Retinal pigment epithelial cell (primary cell): ENCODE results near the gene ATG101.

ENCODE experiments used
- DNase-seq: peaks from one replicate; pipeline ENCODE4 v3.0.0-alpha.2; 2010; ENCODE audit warnings: low read depth
- H3K4me3 ChIP-seq: 2 replicates; pipeline ENCODE4 v1.5.1; 2011; ENCODE audit warnings: mild to moderate bottlenecking, low read length, control low read depth, moderate library complexity
- TF ChIP-seq, protein P1 (sequence below): conservative IDR thresholded peaks from 2 replicates; pipeline ENCODE4 v1.5.1; 2011; ENCODE audit warnings: low read depth, low read length, control low read depth, inconsistent platforms

ATG101 gene

DNA sequence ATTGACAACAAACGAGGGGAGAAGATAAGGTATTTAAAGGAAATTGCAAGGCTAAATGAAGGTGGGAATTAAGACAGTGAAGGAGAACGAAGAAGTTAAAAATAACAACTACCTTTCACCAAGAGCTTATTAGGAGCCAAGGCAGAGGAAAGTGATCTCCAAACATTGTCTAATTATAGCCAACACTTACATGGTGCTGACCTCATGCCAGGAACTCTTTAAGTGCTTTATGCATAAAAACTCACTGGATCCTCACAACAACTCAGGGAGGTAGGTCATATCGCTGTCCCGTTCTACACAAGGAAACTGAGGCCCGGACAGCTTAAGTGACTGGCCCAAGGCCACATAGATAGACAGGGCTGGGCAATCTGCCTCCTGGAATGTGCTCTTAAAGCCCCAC is 43.5 kb upstream of the ATG101 start:
- H3K4me3 ChIP-seq = no peak overlapping the region
- TF ChIP-seq, protein P1, sequence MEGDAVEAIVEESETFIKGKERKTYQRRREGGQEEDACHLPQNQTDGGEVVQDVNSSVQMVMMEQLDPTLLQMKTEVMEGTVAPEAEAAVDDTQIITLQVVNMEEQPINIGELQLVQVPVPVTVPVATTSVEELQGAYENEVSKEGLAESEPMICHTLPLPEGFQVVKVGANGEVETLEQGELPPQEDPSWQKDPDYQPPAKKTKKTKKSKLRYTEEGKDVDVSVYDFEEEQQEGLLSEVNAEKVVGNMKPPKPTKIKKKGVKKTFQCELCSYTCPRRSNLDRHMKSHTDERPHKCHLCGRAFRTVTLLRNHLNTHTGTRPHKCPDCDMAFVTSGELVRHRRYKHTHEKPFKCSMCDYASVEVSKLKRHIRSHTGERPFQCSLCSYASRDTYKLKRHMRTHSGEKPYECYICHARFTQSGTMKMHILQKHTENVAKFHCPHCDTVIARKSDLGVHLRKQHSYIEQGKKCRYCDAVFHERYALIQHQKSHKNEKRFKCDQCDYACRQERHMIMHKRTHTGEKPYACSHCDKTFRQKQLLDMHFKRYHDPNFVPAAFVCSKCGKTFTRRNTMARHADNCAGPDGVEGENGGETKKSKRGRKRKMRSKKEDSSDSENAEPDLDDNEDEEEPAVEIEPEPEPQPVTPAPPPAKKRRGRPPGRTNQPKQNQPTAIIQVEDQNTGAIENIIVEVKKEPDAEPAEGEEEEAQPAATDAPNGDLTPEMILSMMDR = no peak
- DNase-seq = no peak

DNA sequence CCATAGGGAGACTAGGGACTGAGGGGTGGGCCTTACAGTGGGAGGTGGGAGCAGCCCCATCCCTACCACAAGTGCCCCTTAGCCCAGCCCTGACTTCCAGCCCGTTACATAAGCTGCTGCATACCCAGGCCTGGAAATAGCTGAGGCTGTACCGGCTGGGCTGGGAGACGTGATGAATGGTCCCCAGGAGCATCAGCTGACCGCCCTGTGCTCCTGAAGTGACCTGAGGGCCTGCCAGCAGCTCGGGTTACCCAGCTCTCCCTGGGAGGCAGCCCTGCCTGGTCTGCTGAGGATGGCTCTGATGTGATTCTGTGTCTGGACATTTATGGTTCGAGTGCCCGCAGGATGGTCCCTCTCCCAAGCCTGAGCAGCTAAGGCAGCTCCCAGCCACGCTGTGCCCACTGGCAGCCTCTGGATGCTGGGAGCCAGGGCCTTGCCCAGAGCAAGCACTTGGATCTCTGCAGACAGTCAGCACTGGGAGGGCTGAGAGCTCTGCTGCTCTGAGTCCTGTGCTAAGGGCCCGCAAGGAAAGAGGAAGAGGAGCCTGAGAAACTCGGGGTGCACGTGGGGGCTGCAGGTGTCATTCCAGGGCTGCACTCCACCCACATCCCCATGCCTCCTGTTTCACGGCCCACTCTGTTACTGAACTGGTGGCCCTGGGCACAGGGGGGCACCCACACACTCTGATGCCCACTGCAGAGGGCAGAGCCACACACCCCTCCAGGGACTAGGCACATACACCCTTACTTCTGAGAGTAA is 42.5 kb upstream of the ATG101 start:
- TF ChIP-seq, protein P1 = no peak
- no peak for DNase-seq
- no peak overlapping the region for H3K4me3 ChIP-seq

DNA sequence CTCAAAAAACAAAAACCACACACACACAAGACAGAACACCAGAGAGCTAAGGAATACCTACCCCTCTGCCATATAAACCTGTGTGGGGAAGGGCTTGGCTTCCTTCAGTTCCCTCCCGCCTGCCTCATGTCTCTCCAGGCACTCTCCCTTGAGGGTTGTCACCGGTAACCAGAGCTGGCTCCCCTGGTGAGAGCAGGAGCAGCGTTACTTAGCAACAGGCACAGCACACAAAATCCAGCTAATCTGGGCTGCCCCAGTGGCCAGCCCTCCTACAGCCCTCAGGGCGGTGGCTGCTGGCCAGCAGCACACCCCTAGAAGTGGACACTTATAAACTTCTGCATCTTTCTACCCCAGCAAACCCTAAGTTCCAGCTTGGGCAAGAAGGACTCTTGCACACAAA is 40.1 kb upstream of the ATG101 start:
- no peak overlapping the region for H3K4me3 ChIP-seq
- TF ChIP-seq, protein P1 = no peak
- DNase-seq = peak; percentile 63

DNA sequence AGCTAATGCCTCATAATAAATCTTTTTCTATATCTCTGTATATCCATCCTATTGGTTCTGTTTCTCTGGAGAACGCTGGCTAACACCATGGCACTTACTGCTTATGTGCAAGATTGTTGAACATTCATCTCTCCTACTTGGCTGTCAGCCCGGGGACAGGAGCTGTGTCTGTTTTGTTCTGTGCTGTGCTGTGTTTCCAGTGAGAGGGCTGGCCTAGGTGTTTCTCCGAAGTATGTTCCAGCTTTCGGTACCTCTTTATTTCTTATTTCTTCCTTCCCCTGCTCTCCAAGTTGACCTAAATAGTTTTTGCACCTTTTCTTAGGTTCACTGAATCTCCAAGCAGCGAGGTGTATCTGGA is 37.4 kb upstream of the ATG101 start:
- H3K4me3 ChIP-seq = peak overlapping the region; percentile 52
- TF ChIP-seq, protein P1 = no peak
- peak; percentile 54 for DNase-seq

DNA sequence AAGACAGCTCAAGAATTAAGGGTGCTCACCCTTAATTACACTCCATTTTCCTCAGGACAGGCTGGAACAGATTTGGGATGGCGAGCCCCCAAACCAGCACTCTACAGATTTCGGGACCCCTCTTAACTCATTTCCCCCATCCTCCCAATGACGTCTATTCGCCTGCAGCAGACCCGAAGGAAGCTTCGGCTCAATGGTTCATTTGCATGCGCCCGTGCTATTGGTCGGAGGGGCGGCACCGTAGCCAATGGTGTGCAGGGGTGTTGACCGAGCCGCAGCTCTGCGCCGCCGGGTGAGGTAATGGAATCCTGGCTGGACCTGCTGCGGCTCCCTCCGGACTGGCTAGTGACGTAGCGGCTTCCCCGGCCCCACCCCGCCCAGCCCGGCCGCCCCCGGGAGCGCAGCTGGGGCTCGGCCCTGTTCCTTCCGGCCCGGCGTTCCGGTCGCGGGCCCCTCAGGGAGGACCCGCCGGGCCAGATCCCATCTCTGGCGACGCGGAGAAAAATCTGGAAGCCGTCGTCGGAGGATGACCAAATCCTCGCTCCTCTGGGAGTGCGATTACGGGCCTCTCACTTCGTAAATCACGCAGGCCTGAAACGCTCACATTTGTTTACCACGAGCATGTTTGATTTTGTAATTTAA is 36.9 kb upstream of the ATG101 start:
- peak; percentile 94 for DNase-seq
- TF ChIP-seq, protein P1 = no peak
- peak overlapping the region; percentile 52 for H3K4me3 ChIP-seq

DNA sequence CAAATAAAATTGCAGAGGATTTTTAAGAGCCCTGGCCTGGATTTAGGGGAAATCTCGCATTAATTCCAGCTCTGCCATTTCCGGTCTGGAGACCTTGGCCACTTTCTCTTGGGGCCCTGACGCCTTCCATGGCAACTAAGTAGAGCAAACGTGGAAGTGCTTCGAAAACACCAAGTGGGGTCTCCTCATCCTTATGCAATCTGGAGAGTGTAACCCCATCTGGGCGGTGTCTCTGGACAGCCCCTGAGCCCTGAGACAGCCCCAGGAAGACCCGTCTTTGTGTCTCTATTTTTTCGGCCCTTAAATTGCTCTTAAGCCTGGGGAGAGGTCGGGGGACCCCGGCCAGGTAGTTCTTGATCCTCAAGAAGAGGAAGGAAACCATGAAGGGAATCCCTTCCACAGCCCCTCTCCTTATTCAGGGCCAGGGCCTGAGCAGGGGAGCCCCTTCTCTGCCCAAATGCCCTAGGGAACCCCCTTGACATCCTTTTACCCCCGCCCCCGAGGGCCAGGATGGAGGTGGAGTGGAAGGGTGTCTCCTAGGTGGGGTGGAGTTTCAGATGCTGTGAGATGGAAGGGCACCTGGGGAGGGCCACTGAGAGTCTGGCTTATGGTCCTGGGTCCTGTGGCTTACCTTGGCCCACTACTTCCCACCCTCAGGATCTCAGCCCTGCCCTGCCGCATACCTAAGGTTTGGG is 36.2 kb upstream of the ATG101 start:
- DNase-seq = no peak
- TF ChIP-seq, protein P1 = no peak
- H3K4me3 ChIP-seq = peak overlapping the region; percentile 48
